DND-41 (cell line): ENCODE results near the gene C1QTNF6.

ENCODE experiments used
- ATAC-seq: fragments of 200-7000 bp; cut with Tn5 transposase; 3 replicates; pipeline ENCODE4 v1.9.1; 2021; ENCODE audit warnings: low read depth; ENCODE audit not compliant: insufficient read depth
- DNase-seq: peaks from one replicate; pipeline ENCODE4 v3.0.0-alpha.2; 2020
- H2AFZ ChIP-seq: 2 replicates; pipeline ENCODE4 v1.6.0; 2012; ENCODE audit warnings: low read depth, low read length
- H3K27ac ChIP-seq: 2 replicates; pipeline ENCODE4 v1.5.1; 2012; ENCODE audit warnings: low read length, inconsistent platforms
- H3K27me3 ChIP-seq: fragments of 200-600 bp; sonication (generic); 2 replicates; pipeline ENCODE4 v1.6.0; 2012; ENCODE audit warnings: low read length, mild to moderate bottlenecking, inconsistent platforms; ENCODE audit not compliant: insufficient read depth, poor library complexity
- H3K36me3 ChIP-seq: 2 replicates; pipeline ENCODE4 v1.5.1; 2012; ENCODE audit warnings: low read length, inconsistent platforms; ENCODE audit not compliant: insufficient read depth
- H3K4me1 ChIP-seq: 2 replicates; pipeline ENCODE4 v1.5.1; 2012; ENCODE audit warnings: mild to moderate bottlenecking, low read length; ENCODE audit not compliant: insufficient read depth
- H3K4me2 ChIP-seq: 2 replicates; pipeline ENCODE4 v1.6.0; 2012; ENCODE audit warnings: mild to moderate bottlenecking, moderate library complexity, low read length, inconsistent platforms; ENCODE audit not compliant: insufficient read depth
- H3K4me3 ChIP-seq, 2 experiments: fragments of 200-600 bp in 1 of 2; shearing (Covaris generic) in 1 of 2; 2 replicates each; pipeline ENCODE4 v1.5.1; 2012 to 2016; ENCODE audit warnings: inconsistent platforms in 2 of 2, low read length in 2 of 2, mild to moderate bottlenecking in 2 of 2, low read depth in 1 of 2, moderate library complexity in 1 of 2
- H3K79me2 ChIP-seq: 2 replicates; pipeline ENCODE4 v1.6.0; 2012; ENCODE audit warnings: low read length, inconsistent platforms; ENCODE audit not compliant: insufficient read depth
- H3K9ac ChIP-seq: 2 replicates; pipeline ENCODE4 v1.6.0; 2012; ENCODE audit warnings: low read depth, mild to moderate bottlenecking, inconsistent platforms, low read length, moderate library complexity
- H3K9me3 ChIP-seq: 2 replicates; pipeline ENCODE4 v1.5.1; 2012; ENCODE audit warnings: low read length, moderate library complexity, mild to moderate bottlenecking, inconsistent platforms; ENCODE audit not compliant: insufficient read depth, severe bottlenecking
- H4K20me1 ChIP-seq: 2 replicates; pipeline ENCODE4 v1.6.0; 2012; ENCODE audit warnings: low read length; ENCODE audit not compliant: insufficient read depth
- EZH2 ChIP-seq: IDR thresholded peaks from 3 replicates; pipeline ENCODE4 v1.6.1; 2012; ENCODE audit warnings: borderline replicate concordance, low read depth, mild to moderate bottlenecking, moderate library complexity, low read length, inconsistent platforms; ENCODE audit not compliant: severe bottlenecking
- TF ChIP-seq, protein P1 (sequence below): IDR thresholded peaks from 2 replicates; pipeline ENCODE4 v1.5.1; 2012; ENCODE audit warnings: borderline replicate concordance, low read length, moderate library complexity, mild to moderate bottlenecking; ENCODE audit not compliant: poor library complexity, severe bottlenecking; ENCODE audit errors: extremely low read depth

Gene C1QTNF6

GRCh38 chr22:37229012-37229804 lies 41.2 kb upstream of the C1QTNF6 start:
- Histone ChIP-seq H3K4me2 (peak overlapping the region; percentile 62), H2AFZ (no peak overlapping the region), H3K27ac (peak overlapping the region; percentile 100), H3K79me2 (peaks cover 38% of the 10 kb centered on the region), H3K27me3 (no peaks in the 10 kb centered on the region), H3K9ac (peak overlapping the region; percentile 71), H3K4me3 (peak overlapping the region in 1 of 2 experiments; percentile 49; a peak in 1 of 4 replicates), H3K36me3 (peaks cover 89% of the 10 kb centered on the region), H3K9me3 (no peaks in the 10 kb centered on the region), H3K4me1 (peaks cover 44% of the 10 kb centered on the region), H4K20me1 (peaks cover 36% of the 10 kb centered on the region)
- DNase-seq (peak; percentile 41), ATAC-seq (peak; percentile 2; the same call in 1 of the 3 replicates)
- TF ChIP-seq, protein P1, sequence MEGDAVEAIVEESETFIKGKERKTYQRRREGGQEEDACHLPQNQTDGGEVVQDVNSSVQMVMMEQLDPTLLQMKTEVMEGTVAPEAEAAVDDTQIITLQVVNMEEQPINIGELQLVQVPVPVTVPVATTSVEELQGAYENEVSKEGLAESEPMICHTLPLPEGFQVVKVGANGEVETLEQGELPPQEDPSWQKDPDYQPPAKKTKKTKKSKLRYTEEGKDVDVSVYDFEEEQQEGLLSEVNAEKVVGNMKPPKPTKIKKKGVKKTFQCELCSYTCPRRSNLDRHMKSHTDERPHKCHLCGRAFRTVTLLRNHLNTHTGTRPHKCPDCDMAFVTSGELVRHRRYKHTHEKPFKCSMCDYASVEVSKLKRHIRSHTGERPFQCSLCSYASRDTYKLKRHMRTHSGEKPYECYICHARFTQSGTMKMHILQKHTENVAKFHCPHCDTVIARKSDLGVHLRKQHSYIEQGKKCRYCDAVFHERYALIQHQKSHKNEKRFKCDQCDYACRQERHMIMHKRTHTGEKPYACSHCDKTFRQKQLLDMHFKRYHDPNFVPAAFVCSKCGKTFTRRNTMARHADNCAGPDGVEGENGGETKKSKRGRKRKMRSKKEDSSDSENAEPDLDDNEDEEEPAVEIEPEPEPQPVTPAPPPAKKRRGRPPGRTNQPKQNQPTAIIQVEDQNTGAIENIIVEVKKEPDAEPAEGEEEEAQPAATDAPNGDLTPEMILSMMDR: no peak
- TF ChIP-seq EZH2: no peak

- ATAC-seq: no peak
- H3K4me1 ChIP-seq: peaks cover 46% of the 10 kb centered on the region
- peak overlapping the region; percentile 21 for H3K9ac ChIP-seq
- H2AFZ ChIP-seq: no peak overlapping the region
- H3K27ac ChIP-seq: peak overlapping the region; percentile 100
- H4K20me1 ChIP-seq: peaks cover 27% of the 10 kb centered on the region
- no peaks in the 10 kb centered on the region for H3K9me3 ChIP-seq
- H3K27me3 ChIP-seq: no peaks in the 10 kb centered on the region
- TF ChIP-seq EZH2: no peak
- TF ChIP-seq, protein P1: no peak
- H3K4me2 ChIP-seq: no peak overlapping the region
- no peak for DNase-seq
- no peak overlapping the region for H3K4me3 ChIP-seq
- peaks cover 30% of the 10 kb centered on the region for H3K79me2 ChIP-seq
- H3K36me3 ChIP-seq: peaks cover 88% of the 10 kb centered on the region
Observed at GRCh38 chr22:37228106-37229011, 40.3 kb upstream of the C1QTNF6 start.

- Histone ChIP-seq H3K4me2 (no peak overlapping the region), H3K4me1 (peaks cover 34% of the 10 kb centered on the region), H4K20me1 (peaks cover 16% of the 10 kb centered on the region), H3K27ac (no peak overlapping the region), H3K9ac (no peak overlapping the region), H2AFZ (no peak overlapping the region), H3K4me3 (no peak overlapping the region), H3K9me3 (no peaks in the 10 kb centered on the region), H3K36me3 (peaks cover 71% of the 10 kb centered on the region), H3K79me2 (peaks cover 23% of the 10 kb centered on the region), H3K27me3 (no peaks in the 10 kb centered on the region)
- ATAC-seq (no peak), DNase-seq (no peak)
- TF ChIP-seq, protein P1: no peak
- TF ChIP-seq EZH2: no peak
Observed at GRCh38 chr22:37226514-37226913, 38.5 kb upstream of the C1QTNF6 start.
